AML-193 (cell line): ENCODE measurements around the gene AFTPH.

Experiments used
- DNase-seq, 2 experiments: peaks; one replicate each; lab custom pipeline; 2025; lab: John Stamatoyannopoulos, UW

AFTPH gene

DNA sequence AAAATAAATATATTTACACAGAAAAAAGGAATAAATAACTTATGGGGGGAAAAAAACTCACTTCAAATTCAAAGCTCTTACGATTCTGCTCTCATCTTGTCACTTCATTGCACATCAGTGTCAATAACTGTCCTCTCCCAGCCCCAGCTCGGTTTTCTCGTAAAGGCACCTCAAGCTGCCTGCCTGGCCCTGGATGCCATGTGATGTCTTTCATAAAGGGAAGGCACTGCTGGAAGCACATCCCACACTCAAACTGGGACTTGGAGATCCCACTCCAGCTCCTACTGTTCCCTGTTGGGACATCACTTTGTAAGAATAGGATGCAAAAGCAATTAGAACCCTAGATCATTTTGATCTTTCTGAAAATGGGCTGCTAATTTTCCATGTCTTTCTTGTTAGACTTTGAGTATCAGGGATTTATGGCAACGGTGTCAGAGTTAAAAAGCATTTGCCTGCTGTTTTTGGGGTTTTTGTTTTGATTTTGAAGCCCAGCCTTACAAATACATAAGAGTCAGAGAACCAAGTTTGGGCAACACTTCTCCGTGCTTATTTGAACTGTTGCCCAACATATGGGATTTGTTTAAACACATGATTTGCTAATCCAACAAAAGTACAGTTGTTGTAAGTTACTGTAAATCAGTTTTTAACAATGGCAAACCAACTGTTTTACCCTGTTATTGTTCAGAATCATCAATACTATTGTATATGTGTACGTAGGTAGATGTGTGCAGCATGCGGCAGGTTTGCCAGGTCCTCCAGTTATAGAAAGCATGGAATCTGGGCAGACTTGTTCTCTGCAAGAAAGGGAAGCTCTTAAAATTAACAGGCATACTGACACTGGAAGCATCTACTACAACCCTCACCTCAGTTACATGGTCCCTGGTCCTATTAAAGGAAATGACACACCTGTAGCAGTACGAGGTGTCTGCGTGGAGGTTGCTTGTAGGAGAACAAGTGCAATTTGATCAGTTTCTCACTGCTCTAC is 109.0 kb downstream of the AFTPH start:
- no peak for DNase-seq

DNA sequence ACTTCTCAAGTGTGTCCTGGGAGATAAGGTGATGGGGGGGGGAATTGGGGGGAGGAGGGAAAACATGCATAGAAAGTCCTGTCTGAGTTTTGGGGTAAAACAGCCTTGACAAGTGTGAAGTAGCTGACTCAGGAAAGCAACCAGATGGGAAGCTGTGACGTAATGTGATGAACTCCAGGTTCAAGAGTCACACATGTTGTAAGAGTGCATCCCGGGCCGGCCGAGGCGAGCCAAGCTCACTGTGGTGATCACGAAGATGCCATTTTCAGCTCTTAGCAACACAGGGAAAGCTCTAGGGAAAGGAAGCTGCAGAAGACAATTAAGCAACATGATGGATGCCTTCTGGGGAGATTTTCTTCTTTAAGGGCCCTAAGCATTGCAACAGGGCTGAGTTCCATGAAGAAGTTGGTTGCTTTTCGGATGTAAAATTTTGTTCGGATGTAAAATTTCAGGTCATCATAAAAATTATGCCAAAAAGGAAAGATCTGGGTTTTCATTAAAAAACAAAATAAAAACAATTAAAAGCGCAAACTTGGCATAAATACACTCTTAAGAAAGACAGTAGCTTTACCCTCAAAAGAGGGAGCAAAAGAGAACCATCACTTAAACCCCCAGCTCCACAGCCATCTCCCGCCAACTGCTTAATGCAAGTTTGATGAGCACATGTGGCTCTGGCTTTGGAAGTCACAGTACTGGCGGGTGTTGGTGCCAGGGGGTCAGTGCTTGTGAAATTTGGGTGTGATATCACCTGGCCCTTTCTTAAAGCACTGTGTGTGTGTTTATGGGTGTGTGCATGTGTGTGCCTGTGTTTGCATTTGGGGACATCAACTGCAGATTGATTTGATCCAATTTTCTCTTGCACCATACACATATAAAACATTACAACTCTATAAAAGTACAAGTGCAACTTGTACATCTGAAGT is 110.5 kb downstream of the AFTPH start:
- no peak for DNase-seq

DNA sequence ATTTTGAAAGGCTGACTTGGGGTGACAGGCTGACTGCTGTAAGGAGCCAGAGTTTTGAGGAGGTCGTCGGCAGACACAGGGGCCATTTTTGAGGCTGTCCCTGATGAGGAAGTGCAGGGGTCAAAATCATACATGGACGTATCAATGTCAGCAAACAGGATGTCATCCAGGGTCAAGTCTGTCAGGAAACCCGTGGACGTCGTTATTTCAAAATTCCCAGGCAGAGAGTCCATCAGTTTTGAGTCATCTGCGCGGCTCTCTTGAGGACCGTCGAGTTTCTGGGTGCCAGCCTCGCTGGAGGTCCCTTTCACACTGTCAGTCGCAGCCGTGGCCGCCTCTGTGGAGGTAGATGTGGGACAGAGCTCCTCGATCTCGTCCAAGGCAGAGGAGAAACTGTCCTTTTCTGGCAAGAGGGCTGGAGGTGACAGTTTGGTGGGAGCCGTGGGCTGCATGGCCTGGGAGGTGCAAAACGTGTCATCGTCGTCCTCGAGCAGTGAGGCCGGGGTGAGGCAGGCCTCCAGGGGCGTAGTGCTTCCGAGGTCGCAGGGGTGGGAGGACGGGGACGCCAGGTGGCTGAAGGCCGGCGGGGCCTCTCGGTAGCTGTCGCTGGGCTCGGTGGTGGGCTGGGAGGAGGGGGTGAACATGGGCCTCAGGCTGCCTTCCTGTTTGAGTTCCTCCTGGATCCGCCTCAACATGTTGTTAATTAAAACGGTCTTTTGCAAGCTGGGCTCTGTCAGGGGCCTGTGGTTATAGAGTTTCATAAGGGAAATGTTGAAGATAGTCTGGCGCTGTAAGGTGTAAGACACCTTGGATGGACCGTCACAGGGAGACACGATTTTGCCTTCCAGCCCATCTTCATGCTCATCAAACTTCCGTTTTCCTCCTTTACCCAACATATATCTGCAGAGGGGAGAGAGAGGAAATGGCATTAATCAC is 112.1 kb downstream of the AFTPH start:
- no peak for DNase-seq

DNA sequence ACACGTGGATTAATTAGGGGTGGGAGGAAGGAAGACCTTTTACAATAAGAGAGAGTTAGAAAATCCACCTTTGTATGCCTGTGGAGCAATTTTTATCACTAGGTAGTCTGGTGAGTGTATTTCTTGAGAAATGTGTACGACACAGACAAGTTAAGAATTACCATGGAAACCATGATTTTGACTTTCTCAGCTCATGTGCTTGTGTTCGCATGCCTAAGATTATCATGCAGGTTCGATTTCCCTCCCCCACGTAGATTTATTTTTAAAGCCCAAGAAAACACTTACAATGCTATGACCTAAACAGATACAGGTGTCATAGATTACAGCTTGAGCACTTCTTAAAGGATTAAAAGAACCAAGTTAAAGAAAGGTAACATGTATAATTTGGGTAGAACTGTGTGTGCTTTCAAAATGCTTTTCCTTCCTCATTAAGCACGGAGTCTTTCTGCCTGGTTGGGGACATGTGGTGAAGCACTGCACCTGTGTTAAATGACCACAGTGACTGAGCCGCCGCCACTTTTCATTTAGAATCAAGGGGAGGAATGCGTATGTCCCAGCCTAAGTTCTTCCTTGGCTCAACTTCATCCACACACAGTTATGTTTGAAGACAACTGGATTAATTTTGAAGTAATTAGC is 113.0 kb downstream of the AFTPH start:
- no peak for DNase-seq

DNA sequence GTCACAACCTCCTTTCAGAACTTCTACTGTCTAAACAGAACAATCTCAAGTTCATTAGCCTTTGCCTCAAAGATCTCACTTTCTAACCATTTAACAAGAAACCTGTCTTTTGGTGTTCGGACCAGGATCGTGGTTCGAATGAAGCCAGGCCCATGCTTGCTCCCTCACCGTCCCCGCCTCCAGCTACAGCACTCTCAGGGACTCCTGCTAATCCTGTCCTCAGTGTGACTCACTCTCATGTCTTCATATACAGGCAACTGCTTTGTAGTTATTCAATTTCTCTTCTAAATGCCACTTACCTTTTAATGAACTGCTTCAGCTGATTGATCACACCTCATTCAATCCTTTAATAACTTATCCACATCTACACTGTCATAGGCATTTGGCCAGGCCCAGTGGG is 113.8 kb downstream of the AFTPH start:
- DNase-seq, result no peak

DNA sequence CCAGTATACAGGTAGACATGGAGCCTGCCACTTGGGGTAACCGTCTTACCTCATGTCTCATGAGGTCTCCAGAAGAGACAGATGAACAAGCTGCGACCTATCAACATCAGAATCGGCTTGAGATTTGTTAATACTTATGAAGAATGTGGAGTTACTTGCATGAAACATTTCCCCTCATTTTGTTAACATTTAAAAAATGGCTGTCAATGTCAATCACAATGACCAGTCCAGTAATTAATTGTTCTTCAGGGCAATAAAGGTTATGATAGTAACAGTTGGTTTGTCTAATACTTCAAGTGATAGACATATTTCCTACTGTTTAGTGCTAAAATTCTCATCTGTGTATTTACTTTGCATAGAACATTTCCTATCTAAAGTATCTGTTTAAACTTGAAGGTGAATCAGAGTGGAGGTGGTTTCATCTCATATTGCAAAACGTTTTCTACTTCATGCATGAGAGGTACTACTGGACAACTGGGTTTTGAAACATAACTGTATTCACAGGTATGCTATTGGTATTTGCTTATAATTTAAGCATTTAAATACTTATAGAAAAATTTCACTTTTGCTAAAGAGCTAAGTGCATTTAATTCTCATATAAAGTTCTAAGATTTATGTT is 114.5 kb downstream of the AFTPH start:
- DNase-seq, result no peak

DNA sequence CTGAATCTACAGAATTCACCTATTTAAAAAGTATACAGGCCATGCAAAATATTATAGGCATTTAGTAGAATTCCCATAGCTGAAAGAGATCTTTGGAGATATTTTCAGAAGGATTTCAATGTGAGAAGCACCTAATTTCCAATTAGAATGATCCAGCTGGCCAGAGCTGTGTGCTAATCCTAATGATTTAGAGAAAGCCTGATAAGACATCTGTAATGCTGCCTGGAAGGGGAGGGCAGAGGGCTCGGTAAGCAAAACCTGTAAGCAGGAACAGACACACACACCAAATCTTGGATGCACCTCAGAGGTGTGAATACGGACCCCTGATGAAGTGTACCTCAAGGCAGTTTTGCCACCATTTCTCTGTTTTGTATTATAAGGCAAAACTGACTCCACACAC is 115.6 kb downstream of the AFTPH start:
- DNase-seq, result no peak

DNA sequence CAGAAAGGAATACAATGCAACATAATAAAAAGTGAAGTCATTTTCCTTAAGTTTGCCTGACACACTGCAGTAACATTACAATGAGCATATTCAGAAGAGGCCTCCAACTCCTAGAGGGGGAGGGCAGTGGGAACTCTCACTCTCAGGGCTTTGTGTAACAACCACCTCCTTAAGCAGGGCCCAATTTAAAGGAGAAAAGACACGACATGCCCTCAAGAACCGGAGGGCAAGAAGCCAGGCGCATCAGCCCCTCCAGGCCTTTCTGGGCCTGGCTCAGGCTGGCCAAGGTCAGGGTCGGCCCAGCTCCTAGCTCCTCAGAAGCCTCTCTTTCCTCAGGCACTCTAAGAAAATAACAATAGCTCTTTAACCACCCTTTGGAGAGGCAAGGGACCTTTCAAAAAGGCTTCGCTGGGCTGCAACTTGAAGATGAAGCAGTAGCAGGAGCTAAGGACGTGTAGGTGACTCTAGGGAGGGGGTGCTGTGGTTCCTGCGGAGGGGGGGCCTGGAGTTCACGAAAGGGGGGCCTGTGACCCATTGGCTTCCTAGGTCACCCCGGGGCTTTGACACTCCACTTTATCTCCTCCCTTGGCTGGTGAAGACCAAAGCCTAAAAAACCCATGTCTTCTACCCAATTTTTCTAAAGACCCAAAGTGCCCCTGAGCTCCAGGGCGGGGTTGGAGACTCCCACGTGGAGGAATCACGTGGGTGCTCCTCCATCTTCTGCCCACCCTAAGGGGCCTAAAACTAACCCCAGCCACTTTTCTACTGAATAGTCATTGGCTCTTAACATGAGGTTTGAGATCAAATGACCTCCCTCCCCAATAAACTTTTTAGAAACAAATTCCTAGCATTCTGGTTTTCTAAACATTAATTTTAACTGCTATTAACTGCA is 116.3 kb downstream of the AFTPH start:
- DNase-seq, result no peak

DNA sequence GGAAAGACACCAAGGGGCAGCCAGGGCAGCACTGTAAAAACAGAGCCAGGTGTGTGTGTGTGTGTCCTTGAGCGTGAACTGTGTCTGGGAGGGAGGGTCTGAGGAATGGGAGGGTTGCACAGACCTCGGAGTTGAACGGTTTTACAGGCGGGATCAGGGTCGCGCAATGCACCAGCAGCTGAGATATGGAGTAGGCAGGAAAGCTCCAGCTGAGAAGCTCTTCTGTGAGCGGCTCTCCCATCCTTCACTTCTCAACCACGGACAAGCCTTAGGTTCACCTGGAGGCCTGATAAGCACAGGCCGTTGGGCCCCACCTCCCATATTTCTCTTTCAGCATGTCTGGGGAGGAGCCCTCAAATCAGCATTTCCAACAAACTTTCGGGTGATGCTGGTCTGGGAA is 117.5 kb downstream of the AFTPH start:
- no peak for DNase-seq
